ENCODE measurements around the gene DMD.

GRCh38 chrX:31318866-31319265 is 1892.5 kb downstream of the DMD start:
- TF ChIP-seq CTCF (IDR thresholded peaks at IDR 0.05) (no peak), EP300 (IDR thresholded peaks at IDR 0.05) (no peak)

All from ovary (tissue), 3 donors.